CD4-positive, alpha-beta T cell treated with Interleukin-4 for 4 hours (primary cell): ENCODE results near the gene SDK1.

Source experiments
- DNase-seq: peaks from one replicate; pipeline ENCODE4 v3.0.0-alpha.2; 2020

The SDK1 gene

GRCh38 chr7:3965794-3966395 lies 664.8 kb downstream of the SDK1 start:
- no peak for DNase-seq

- DNase-seq: no peak
These were observed 667.2 kb downstream of the SDK1 start for GRCh38 chr7:3968234-3968633.

GRCh38 chr7:3969286-3969685 lies 668.2 kb downstream of the SDK1 start:
- DNase-seq: no peak

- DNase-seq: no peak
These were observed 670.3 kb downstream of the SDK1 start for GRCh38 chr7:3971323-3971722.

GRCh38 chr7:3973264-3973663 lies 672.2 kb downstream of the SDK1 start:
- DNase-seq: no peak

GRCh38 chr7:3974329-3974728 lies 673.3 kb downstream of the SDK1 start:
- no peak for DNase-seq

- no peak for DNase-seq
These were observed 674.3 kb downstream of the SDK1 start for GRCh38 chr7:3975371-3975770.

- no peak for DNase-seq
These were observed 676.3 kb downstream of the SDK1 start for GRCh38 chr7:3977391-3977790.

GRCh38 chr7:3978839-3979238 lies 677.8 kb downstream of the SDK1 start:
- DNase-seq: no peak

GRCh38 chr7:3979611-3980299 lies 678.7 kb downstream of the SDK1 start:
- DNase-seq: no peak

- no peak for DNase-seq
These were observed 679.2 kb downstream of the SDK1 start for GRCh38 chr7:3980300-3980643.

GRCh38 chr7:3981281-3981680 lies 680.2 kb downstream of the SDK1 start:
- no peak for DNase-seq

GRCh38 chr7:3984456-3984855 lies 683.4 kb downstream of the SDK1 start:
- no peak for DNase-seq

- DNase-seq: no peak
These were observed 685.9 kb downstream of the SDK1 start for GRCh38 chr7:3986927-3987326.

GRCh38 chr7:3987426-3987927 lies 686.4 kb downstream of the SDK1 start:
- DNase-seq: no peak

GRCh38 chr7:3989723-3990122 lies 688.7 kb downstream of the SDK1 start:
- no peak for DNase-seq

GRCh38 chr7:3991731-3992231 lies 690.7 kb downstream of the SDK1 start:
- no peak for DNase-seq

- DNase-seq: no peak
These were observed 691.8 kb downstream of the SDK1 start for GRCh38 chr7:3992841-3993240.

- no peak for DNase-seq
These were observed 693.7 kb downstream of the SDK1 start for GRCh38 chr7:3994764-3995163.

GRCh38 chr7:3995187-3995586 lies 694.1 kb downstream of the SDK1 start:
- DNase-seq: no peak

GRCh38 chr7:3998060-3998459 lies 697.0 kb downstream of the SDK1 start:
- no peak for DNase-seq

GRCh38 chr7:4000139-4000538 lies 699.1 kb downstream of the SDK1 start:
- no peak for DNase-seq

- DNase-seq: no peak
These were observed 699.9 kb downstream of the SDK1 start for GRCh38 chr7:4000934-4001333.

- no peak for DNase-seq
These were observed 700.7 kb downstream of the SDK1 start for GRCh38 chr7:4001742-4002141.

- DNase-seq: no peak
These were observed 702.5 kb downstream of the SDK1 start for GRCh38 chr7:4003503-4003902.
